Left lung (tissue), 10 donors: ENCODE measurements around the gene WDR55. TPM values are rescaled to one million over a fixed set of nuclear protein-coding genes. Genes with fewer than 3 reads are reported as not detected.
"Not testable (repeated sequence)": the region's sequence is repeated elsewhere in the genome, so short reads cannot be mapped to it uniquely, and the experiment has no call there.

ENCODE experiments used
- ATAC-seq: fragments of 200-7000 bp; cut with Tn5 transposase; one replicate; pipeline ENCODE4 v1.9.1; 2020; ENCODE audit warnings: moderate library complexity
- DNase-seq, 4 donors: peaks; one replicate each; pipeline ENCODE4 v3.0.0-alpha.2; 2013 to 2020
- H3K27ac ChIP-seq, 2 donors: fragments of 200-600 bp; sonication (generic) in 1 of 2; one replicate each; pipeline versions ENCODE4 v1.5.0 to v1.8.0; 2020 to 2021
- H3K27me3 ChIP-seq, 2 donors: fragments of 200-600 bp; sonication (generic) in 1 of 2; one replicate each; pipeline versions ENCODE4 v1.5.0 to v1.8.0; 2020 to 2021
- H3K36me3 ChIP-seq, 2 donors: fragments of 200-600 bp; sonication (generic) in 1 of 2; one replicate each; pipeline versions ENCODE4 v1.5.0 to v1.8.0; 2020 to 2021
- H3K4me1 ChIP-seq, 2 donors: fragments of 200-600 bp; one replicate each; pipeline ENCODE4 v1.8.0; 2021
- H3K4me3 ChIP-seq, 2 donors: fragments of 200-600 bp; sonication (generic) in 1 of 2; one replicate each; pipeline versions ENCODE4 v1.5.0 to v1.8.0; 2020 to 2021; ENCODE audit warnings: mild to moderate bottlenecking in 1 of 2
- H3K9me3 ChIP-seq, 2 donors: fragments of 200-600 bp; sonication (generic) in 1 of 2; one replicate each; pipeline versions ENCODE4 v1.5.0 to v1.8.0; 2020 to 2021
- intact Hi-C, 2 donors: fragments of 100-400 bp; cut with DNase I; formaldehyde crosslinking; loops; one replicate each; pipeline versions ENCODE4 v1.11.2 to v1.14.2; 2022
- polyA plus RNA-seq, 6 donors: library from polyadenylated mRNA; unstranded; fragments of 120-200 nt; gene quantifications; one replicate each; pipeline ENCODE4 v1.2.1, GENCODE V29; 2013; ENCODE audit not compliant: insufficient read length in 6 of 6
- total RNA-seq, 2 donors: library from RNA; stranded (reverse); fragmentation: NEBNext Ultra II Directional; extraction: Animal tissue kit (Norgen Biotek cat#: 25700); gene quantifications; one replicate each; pipeline ENCODE4 v1.2.1, GENCODE V29; 2021
- TF ChIP-seq, protein P1 (sequence below), 2 donors: fragments of 200-600 bp; sonication (generic) in 1 of 2; IDR thresholded peaks; one replicate each; pipeline versions ENCODE4 v1.5.0 to v1.8.0; 2021; ENCODE audit warnings: antibody characterized with exemption in 2 of 2
- donor health status: DM: no; HTN: yes; CAD: no.
- donor health status: DM: no; HTN: no; CAD: no.

Gene WDR55
- total and polyA plus RNA-seq, 8 donors, result 17.8 to 26.5 (median 20.9) TPM

DNA sequence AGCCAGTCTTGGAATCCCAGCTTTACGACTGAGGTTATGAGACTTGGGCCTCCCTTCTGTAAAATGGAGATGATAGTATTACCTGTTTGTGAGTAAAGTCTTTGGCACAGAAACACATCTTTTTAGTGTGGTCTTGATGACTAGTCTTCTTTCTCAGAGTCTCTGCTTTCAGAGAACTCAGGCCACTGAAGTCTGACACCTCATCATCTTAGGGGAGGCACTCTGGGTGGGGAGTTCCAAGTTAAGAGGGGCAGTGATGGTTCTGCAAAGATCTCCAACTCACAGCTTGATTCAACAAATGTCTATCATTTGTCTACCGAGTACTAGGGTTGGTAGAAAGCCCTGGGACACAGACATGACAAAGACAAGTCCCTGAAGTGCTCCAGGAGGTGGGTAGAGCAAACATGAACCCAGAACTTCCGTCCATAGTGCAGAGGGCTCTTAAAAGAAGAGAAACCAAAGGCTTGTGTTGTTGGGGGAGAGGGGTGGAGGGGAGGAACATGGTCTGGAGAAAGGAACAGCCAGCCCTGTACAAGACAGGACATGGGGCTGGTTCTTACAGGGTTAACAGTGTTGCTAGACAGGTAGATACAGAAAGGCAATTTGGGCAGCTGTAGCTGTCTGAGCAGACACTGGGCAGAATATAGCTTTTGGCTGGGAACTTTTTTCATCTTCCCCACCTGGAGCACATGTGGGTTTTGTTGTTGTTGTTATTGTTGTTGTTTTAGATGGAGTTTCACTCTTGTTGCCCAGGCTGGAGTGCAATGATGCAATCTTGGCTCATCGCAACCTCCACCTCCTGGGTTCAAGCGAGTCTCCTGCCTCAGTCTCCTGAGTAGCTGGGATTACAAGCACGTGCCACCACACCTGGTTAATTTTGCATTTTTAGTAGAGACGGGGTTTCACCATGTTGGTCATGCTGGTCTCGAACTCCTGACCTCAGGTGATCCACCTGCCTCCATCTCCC is 29.1 kb upstream of the WDR55 start:
- Histone ChIP-seq H3K27ac (peak overlapping the region in 1 of 2 donors; percentile 94), H3K9me3 (no peaks in the 10 kb centered on the region), H3K4me3 (no peak overlapping the region), H3K4me1 (peaks cover 12 to 59% of the 10 kb centered on the region in 2 donors), H3K36me3 (no peaks in the 10 kb centered on the region), H3K27me3 (no peaks in the 10 kb centered on the region)
- no peak for DNase-seq
- TF ChIP-seq, protein P1, sequence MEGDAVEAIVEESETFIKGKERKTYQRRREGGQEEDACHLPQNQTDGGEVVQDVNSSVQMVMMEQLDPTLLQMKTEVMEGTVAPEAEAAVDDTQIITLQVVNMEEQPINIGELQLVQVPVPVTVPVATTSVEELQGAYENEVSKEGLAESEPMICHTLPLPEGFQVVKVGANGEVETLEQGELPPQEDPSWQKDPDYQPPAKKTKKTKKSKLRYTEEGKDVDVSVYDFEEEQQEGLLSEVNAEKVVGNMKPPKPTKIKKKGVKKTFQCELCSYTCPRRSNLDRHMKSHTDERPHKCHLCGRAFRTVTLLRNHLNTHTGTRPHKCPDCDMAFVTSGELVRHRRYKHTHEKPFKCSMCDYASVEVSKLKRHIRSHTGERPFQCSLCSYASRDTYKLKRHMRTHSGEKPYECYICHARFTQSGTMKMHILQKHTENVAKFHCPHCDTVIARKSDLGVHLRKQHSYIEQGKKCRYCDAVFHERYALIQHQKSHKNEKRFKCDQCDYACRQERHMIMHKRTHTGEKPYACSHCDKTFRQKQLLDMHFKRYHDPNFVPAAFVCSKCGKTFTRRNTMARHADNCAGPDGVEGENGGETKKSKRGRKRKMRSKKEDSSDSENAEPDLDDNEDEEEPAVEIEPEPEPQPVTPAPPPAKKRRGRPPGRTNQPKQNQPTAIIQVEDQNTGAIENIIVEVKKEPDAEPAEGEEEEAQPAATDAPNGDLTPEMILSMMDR (IDR thresholded peaks at IDR 0.05), result peak in 1 of 2 donors; percentile 26
- intact Hi-C loops, result loop anchor here in 1 of 2 donors (10.0 kb wide), 1 partner anchor 61 kb away; no protein-coding TSS in a partner anchor
- ATAC-seq, result no peak

GRCh38 chr5:140637371-140638100 is 27.2 kb upstream of the WDR55 start:
- intact Hi-C loops, result loop anchor here in 1 of 2 donors (10.0 kb wide), 1 partner anchor 63 kb away; no protein-coding TSS in a partner anchor
- H3K27me3 ChIP-seq, result no peaks in the 10 kb centered on the region
- TF ChIP-seq, protein P1 (IDR thresholded peaks at IDR 0.05), result no peak
- H3K4me1 ChIP-seq, result peaks cover 8 to 57% of the 10 kb centered on the region in 2 donors
- no peak overlapping the region for H3K27ac ChIP-seq
- H3K9me3 ChIP-seq, result no peaks in the 10 kb centered on the region
- peaks cover 0 to 7% of the 10 kb centered on the region in 2 donors for H3K36me3 ChIP-seq
- DNase-seq, result no peak
- no peak for ATAC-seq
- H3K4me3 ChIP-seq, result no peak overlapping the region

DNA sequence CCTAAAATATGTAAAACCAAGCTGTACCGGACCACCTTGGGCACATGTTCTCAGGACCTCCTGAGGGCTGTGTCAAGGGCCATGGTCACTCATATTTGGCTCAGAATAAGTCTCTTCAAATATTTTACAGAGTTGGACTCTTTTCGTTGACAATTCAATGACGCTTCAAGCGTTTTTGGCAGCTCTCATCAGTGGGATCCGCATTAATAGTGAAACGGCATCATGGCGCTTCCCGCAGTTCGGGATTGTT is 25.9 kb upstream of the WDR55 start:
- ATAC-seq, H3K27me3 ChIP-seq, H3K9me3 ChIP-seq, DNase-seq: not testable (repeated sequence)
- Histone ChIP-seq H3K4me1 (peaks cover 8 to 47% of the 10 kb centered on the region in 2 donors), H3K27ac (peak overlapping the region; percentile 83 to 92), H3K36me3 (peaks cover 0 to 20% of the 10 kb centered on the region in 2 donors), H3K4me3 (peak overlapping the region; percentile 74 to 86)
- intact Hi-C loops, result loop anchor here in 1 of 2 donors (10.0 kb wide), 1 partner anchor 64 kb away; no protein-coding TSS in a partner anchor

- DNase-seq (peak; percentile 92 to 100 (median 98)), ATAC-seq (peak; percentile 99)
- Histone ChIP-seq H3K4me3 (peak within 1 kb of the TSS; percentile 74 to 86), H3K36me3 (peaks cover 0 to 25% of the 10 kb centered on the region in 2 donors), H3K27me3 (no peaks in the 10 kb centered on the region), H3K4me1 (peaks cover 8 to 42% of the 10 kb centered on the region in 2 donors), H3K9me3 (no peaks in the 10 kb centered on the region), H3K27ac (peak within 1 kb of the TSS; percentile 83 to 92)
- TF ChIP-seq, protein P1 (IDR thresholded peaks at IDR 0.05), result peak; percentile 68 to 78
- intact Hi-C loops, result loop anchor here in 1 of 2 donors (10.0 kb wide), 1 partner anchor 65 kb away; no protein-coding TSS in a partner anchor
These were observed 25.3 kb upstream of the WDR55 start, which contains the start of gene TMCO6 for GRCh38 chr5:140639148-140639981. Gene TMCO6 (plus strand): TSS chr5:140639451. CDS start chr5:140639528, 77 bp downstream.

DNA sequence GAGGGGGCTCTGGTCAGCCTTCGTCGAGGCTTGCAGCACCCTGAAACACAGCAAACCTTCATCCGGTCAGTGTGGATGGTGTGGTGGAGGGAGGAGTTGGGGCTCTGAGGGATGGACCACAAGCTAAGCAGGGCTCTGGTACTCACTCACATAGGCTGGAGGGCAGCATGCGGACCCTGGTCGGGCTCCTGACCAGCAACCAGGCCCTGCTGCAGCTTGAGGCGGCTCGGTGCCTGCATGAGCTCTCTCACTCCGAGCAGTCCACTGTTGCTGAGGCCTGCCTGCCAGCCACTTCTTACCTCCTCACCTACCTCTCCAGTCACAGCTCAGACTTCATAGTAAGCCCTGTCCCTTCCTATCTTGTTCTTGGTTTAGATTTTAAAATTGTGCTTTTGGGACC is 23.0 kb upstream of the WDR55 start:
- H3K27me3 ChIP-seq, result no peaks in the 10 kb centered on the region
- DNase-seq, result no peak
- ATAC-seq, result no peak
- H3K27ac ChIP-seq, result no peak overlapping the region
- no peaks in the 10 kb centered on the region for H3K9me3 ChIP-seq
- H3K36me3 ChIP-seq, result peaks cover 0 to 39% of the 10 kb centered on the region in 2 donors
- no peak overlapping the region for H3K4me3 ChIP-seq
- intact Hi-C loops, result loop anchor here in 1 of 2 donors (10.0 kb wide), 1 partner anchor 267 kb away; no protein-coding TSS in a partner anchor
- TF ChIP-seq, protein P1 (IDR thresholded peaks at IDR 0.05), result no peak
- peaks cover 8 to 47% of the 10 kb centered on the region in 2 donors for H3K4me1 ChIP-seq
